Mesothelial cell of epicardium (in vitro differentiated cells): ENCODE results near the gene SDSL. TPM values are rescaled to one million over a fixed set of nuclear protein-coding genes. Genes with fewer than 3 reads are reported as not detected.

Source experiments
- DNase-seq, 2 experiments: peaks; one replicate each; pipeline ENCODE4 v3.0.0; 2021; ENCODE audit warnings: low spot score in 2 of 2; ENCODE audit not compliant: unreplicated experiment in 2 of 2
- H3K27ac Mint-ChIP-seq: 2 replicates; pipeline ENCODE4 v1.8.0; 2021; ENCODE audit warnings: mixed read lengths
- H3K27me3 Mint-ChIP-seq: 2 replicates; pipeline ENCODE4 v1.8.0; 2021; ENCODE audit warnings: low read depth, mixed read lengths
- H3K36me3 Mint-ChIP-seq: 2 replicates; pipeline ENCODE4 v1.8.0; 2021; ENCODE audit warnings: mixed read lengths
- H3K4me1 Mint-ChIP-seq: 2 replicates; pipeline ENCODE4 v1.8.0; 2021; ENCODE audit warnings: mixed read lengths
- H3K4me3 Mint-ChIP-seq: 2 replicates; pipeline ENCODE4 v1.8.0; 2021; ENCODE audit warnings: mild to moderate bottlenecking, moderate library complexity, mixed read lengths
- H3K9me3 Mint-ChIP-seq: 2 replicates; pipeline ENCODE4 v1.8.0; 2021; ENCODE audit warnings: mixed read lengths
- CTCF ChIP-seq: fragments of 200-600 bp; sonication (generic); IDR thresholded peaks from one replicate; pipeline ENCODE4 v1.5.0; 2021; ENCODE audit warnings: antibody characterized with exemption; ENCODE audit not compliant: unreplicated experiment
- total RNA-seq: library from RNA; stranded (reverse); gene quantifications from 3 replicates; pipeline ENCODE4 v1.2.1, GENCODE V29; 2021

The SDSL gene
- total RNA-seq, 1 donor from 2014 or later, result 11.6 TPM

DNA sequence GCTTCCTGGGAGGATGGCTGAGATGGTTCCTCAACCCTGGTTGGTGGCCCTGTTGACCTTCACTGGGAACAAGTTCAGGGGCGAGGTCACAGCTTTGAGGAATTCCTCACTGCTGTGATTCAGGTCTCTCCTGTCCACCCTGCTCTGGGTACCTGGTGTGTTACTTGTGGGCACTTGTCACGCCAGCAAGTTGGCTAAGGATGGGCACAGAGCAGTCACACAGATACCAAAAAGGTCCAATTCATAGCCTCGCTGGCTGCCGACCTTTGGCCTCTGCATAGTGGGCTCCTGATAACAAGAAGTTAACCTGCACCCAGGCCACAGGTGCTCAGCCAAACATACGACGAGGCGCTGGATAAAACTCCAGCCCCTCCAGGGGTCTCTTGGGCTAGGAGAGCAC is 29.7 kb upstream of the SDSL start:
- H3K27ac Mint-ChIP-seq, result no peak overlapping the region

DNA sequence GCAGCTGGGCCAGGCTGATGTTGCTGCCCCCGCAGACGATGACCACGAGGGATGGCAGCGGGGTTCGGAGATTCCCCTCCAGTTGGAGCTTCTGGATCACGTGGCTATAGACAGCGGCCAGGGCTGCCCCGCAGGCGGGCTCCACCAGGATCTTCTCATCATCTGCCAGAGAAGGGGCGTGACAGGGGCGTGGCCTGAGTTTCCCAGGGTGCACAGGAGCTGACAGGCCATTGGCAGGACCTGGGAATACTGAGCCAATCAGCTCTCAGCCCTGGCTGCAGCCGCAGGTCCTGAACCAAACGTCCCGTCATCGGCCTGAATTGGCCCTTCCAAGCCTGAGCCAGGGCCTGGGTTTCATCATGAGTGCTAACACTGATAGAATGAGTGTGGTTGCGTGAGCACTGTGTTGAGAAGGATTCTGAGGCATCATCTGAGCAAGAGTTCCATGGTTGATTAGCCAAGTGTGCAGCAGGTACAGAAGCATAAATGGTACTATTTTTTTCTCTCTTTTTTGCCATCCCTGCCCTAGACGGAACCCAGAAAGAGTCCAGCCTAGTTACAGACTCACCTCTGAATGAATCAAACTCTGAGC is 29.1 kb upstream of the SDSL start:
- H3K4me1 Mint-ChIP-seq, result no peaks in the 10 kb centered on the region
- H3K4me3 Mint-ChIP-seq, result no peak overlapping the region
- TF ChIP-seq CTCF, result no peak
- no peak for DNase-seq
- H3K36me3 Mint-ChIP-seq, result peaks cover 4% of the 10 kb centered on the region
- H3K27ac Mint-ChIP-seq, result no peak overlapping the region
- H3K27me3 Mint-ChIP-seq, result peaks cover 8% of the 10 kb centered on the region
- H3K9me3 Mint-ChIP-seq, result peaks cover 4% of the 10 kb centered on the region

More for the DNA sequence above, 29.7 kb upstream of the SDSL start:
- Mint-ChIP-seq H3K4me1 (no peaks in the 10 kb centered on the region), H3K9me3 (peaks cover 4% of the 10 kb centered on the region), H3K27me3 (peaks cover 4% of the 10 kb centered on the region), H3K36me3 (peaks cover 4% of the 10 kb centered on the region), H3K4me3 (no peak overlapping the region)
- DNase-seq, result no peak
- TF ChIP-seq CTCF, result no peak

GRCh38 chr12:113393749-113394148 is 28.4 kb upstream of the SDSL start:
- no peaks in the 10 kb centered on the region for H3K4me1 Mint-ChIP-seq
- peaks cover 4% of the 10 kb centered on the region for H3K9me3 Mint-ChIP-seq
- peaks cover 12% of the 10 kb centered on the region for H3K27me3 Mint-ChIP-seq
- H3K27ac Mint-ChIP-seq, result no peak overlapping the region
- no peak for DNase-seq
- no peak for TF ChIP-seq CTCF
- no peak overlapping the region for H3K4me3 Mint-ChIP-seq
- peaks cover under 1% of the 10 kb centered on the region for H3K36me3 Mint-ChIP-seq

GRCh38 chr12:113395119-113395518 is 27.1 kb upstream of the SDSL start:
- Mint-ChIP-seq H3K9me3 (peaks cover 4% of the 10 kb centered on the region), H3K4me1 (no peaks in the 10 kb centered on the region), H3K27me3 (peaks cover 15% of the 10 kb centered on the region), H3K27ac (no peak overlapping the region), H3K4me3 (no peak overlapping the region), H3K36me3 (no peaks in the 10 kb centered on the region)
- DNase-seq, result no peak
- TF ChIP-seq CTCF, result no peak

- H3K27ac Mint-ChIP-seq, result no peak overlapping the region
- peaks cover 4% of the 10 kb centered on the region for H3K9me3 Mint-ChIP-seq
- H3K36me3 Mint-ChIP-seq, result no peaks in the 10 kb centered on the region
- no peaks in the 10 kb centered on the region for H3K4me1 Mint-ChIP-seq
- peaks cover 15% of the 10 kb centered on the region for H3K27me3 Mint-ChIP-seq
- H3K4me3 Mint-ChIP-seq, result no peak overlapping the region
- DNase-seq, result no peak
- TF ChIP-seq CTCF, result no peak
These were observed 26.0 kb upstream of the SDSL start for GRCh38 chr12:113396200-113396599.
